GM19238 (cell line): ENCODE measurements around the gene ALDH3B1.

Experiments
- DNase-seq: peaks from one replicate; pipeline ENCODE4 v3.0.0; 2011; ENCODE audit warnings: low spot score; ENCODE audit not compliant: insufficient read length

ALDH3B1 gene

GRCh38 chr11:67997475-67997921 lies 12.6 kb upstream of the ALDH3B1 start:
- no peak for DNase-seq

GRCh38 chr11:67998150-67999045 lies 11.7 kb upstream of the ALDH3B1 start:
- DNase-seq: no peak

DNA sequence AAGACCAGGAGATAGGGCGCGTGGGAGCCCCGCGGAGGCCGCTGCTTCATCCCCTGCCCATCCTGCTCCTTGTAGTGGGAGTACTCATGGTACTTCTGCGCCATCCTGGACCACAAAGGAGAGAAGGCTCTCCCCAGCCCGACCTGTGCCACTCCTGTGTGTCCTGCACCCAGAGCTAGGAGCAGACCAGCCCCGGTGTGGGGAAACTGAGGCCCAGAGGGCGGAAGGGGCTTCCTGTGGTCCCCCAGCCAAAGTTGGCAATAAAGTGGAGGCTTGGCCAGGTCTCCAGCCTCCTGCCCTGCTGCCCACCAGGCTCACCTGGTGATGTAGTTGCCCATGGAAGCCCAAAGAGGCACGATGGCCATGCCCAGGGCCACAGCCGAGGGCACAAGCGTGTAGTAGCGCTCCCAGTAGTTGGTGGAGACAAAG lies 10.9 kb upstream of the ALDH3B1 start:
- no peak for DNase-seq

DNA sequence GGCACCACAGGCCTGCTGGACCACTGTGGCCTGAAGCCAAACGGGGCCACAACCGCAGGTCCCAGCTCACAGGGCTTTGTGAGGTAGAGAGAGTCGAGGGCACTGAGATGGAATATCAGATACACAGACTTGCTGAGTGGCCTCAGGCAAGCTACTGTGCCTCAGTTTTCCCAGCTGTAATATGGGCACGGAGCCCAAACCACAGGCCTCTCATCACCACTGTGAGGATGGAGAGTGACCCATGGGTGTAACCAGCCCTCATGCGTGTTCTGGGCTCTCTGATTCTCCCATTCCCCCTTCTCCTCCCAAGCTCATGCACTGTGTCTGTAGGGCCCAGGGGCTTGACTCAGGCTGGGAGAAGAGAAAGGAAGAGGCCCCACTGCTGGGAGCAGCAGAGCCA lies 10.4 kb upstream of the ALDH3B1 start:
- no peak for DNase-seq

- DNase-seq: peak; percentile 59
Measured at GRCh38 chr11:68002575-68002937, 7.6 kb upstream of the ALDH3B1 start.

- DNase-seq: peak; percentile 63
Measured at GRCh38 chr11:68002938-68003845, 6.9 kb upstream of the ALDH3B1 start.

GRCh38 chr11:68003846-68004550 lies 6.1 kb upstream of the ALDH3B1 start, which contains the start of gene UNC93B1:
Gene UNC93B1, minus strand, starts transcription at chr11:68004097. Its CDS starts 54 bp downstream, at chr11:68004043.
- peak; percentile 91 for DNase-seq

DNA sequence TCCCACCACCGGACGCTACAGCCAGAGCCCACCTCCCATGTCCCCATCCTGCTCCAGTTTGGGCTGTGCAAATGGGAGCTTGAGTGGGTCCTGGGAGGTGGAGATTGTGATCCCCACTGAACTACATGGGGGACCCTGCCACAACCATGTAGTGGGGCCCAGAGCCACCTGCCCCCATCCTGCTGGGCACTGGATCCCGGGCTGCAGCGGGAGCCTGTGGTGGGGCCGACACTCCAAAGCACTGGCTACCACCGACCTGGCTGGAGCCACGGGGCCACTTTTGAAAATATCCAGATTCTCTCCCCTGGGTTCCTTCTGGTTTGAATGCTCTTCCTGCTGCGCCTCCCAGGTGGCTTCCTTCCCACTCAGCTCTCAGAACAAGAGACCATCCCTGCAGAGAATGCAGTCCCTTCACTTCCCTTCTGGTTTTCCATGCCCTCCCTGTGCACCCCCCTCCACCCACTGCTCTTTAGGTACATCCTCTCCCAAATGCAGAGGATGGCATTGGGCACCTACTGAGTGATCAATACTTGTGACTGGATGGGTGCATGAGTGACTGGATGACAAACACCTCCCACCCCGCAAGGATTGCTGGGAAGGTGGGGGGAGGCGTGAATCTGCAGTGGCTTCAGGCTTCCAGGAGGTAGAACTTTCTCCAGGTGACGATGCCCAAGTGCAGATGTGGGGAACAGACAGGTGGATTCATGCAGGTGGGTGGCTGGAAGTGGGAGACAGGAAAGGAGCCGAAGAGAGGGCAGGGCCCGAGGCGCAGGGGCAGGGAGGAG lies 5.4 kb upstream of the ALDH3B1 start:
- DNase-seq: no peak

- DNase-seq: no peak
Measured at GRCh38 chr11:68006606-68007166, 3.4 kb upstream of the ALDH3B1 start.

GRCh38 chr11:68007498-68008380 lies 2.4 kb upstream of the ALDH3B1 start:
- no peak for DNase-seq

- no peak for DNase-seq
Measured at GRCh38 chr11:68008381-68009337, 1.5 kb upstream of the ALDH3B1 start.

DNA sequence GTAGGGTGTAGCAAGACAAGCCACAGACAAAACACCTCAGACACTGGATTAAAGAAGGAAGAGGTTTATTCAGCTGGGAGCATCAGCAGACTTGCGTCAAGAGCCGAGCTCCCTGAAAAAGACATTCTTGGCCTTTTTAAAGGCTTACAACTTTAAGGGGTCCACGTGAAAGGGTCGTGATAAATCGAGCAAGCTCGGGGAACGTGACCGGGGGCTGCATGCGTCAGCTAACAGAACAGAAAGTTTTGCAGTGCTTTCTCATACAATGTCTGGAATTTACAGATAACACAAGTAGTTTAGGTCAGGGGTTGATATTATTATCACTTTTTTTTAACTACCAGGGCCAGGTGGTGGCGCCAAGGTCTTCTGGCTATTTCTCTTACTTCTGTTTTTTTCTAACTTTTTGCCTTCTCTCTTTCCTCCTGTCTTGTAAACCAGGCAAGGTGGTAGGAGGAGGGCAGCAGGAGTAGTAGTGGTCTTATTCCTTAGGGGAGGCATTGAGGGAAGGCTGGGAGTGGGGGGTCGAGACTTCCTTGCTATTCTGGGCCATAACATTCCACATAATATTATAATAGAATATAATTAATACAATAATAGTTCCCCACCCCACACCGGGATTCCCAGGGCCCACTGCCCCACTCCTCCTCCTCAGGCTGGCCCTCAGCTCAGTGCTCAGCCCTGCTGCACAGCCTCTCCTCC lies 587 bp upstream of the ALDH3B1 start:
- no peak for DNase-seq

DNA sequence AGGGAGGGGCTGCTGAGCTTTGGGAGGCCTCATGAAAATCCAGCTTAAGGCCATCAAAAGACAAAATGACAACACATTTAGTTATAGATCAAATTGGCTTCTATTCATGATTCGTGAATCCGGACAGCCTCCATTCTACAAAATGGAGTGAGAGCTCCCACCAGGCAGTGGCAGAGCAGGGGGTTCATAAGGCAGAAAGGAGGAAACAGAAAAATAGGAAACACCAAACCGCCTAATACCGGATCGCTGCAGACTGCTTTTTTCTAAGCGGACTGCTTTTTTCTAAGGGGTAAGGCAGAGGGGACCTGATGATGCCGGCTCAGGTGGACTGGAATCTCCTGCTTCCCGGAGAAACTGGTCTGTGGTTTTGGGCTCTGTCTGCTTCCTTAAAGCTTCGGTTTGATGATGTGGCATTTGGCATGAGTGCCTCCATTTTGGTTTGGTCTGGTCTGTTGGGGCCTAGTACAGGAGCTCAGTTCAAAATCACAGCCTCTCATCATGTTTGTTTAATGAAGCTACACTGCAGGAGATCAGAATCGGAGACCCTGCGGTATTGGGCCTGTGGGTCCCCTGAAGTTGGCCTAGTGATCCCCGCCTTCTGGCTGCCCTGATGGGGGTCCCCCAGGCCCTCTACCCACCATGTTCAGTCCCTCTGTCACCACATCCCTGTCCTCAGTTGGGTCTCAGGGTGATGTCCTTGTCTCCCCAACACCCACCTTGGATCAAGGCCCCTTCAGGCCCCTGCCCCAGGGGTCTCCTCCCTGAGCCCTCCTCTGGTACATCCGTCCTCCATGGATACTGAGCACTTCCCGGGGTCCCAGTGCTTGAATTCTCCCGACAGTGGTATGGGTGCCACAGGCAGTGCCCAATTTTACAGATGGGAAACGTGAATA lies 1.2 kb downstream of the ALDH3B1 start:
- DNase-seq: no peak

DNA sequence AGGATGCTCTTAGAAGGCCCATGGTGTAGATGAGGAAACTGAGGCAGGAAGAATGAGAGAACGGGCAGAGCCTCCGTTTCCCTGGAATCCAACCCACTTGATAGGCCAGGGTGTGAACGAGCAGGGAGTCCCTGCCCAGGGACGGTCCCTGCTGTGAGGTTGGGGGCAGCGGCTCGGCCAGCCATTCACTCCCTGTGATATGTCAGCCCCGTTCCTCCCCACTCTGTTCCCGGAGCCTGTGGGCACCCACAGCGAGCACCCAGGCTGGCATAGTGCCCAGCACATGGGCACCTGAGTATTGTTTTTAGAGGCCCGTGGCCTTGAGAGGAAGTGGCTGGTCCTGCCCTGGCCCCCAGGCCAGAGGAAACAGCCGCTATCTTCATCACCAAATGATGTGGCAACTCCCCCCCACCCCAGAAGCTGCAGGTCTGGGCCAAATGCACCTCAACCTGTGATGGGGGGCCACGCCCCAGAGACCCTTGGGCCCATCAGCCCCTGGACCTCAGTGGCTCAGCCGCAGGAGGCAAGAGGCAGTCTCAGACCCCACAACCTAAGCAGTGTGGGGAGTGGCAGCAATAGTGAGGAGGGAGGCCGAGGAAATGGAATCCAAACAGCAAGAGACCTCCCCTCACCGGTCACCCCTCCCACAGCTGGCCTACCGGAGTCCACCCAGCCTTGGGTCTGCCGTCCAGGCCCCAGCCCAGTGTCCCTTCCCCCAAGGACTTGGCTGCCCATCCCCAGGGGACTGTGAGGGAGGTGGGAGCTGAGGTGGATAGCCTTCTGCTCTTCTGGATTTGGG lies 2.1 kb downstream of the ALDH3B1 start:
- DNase-seq: no peak

DNA sequence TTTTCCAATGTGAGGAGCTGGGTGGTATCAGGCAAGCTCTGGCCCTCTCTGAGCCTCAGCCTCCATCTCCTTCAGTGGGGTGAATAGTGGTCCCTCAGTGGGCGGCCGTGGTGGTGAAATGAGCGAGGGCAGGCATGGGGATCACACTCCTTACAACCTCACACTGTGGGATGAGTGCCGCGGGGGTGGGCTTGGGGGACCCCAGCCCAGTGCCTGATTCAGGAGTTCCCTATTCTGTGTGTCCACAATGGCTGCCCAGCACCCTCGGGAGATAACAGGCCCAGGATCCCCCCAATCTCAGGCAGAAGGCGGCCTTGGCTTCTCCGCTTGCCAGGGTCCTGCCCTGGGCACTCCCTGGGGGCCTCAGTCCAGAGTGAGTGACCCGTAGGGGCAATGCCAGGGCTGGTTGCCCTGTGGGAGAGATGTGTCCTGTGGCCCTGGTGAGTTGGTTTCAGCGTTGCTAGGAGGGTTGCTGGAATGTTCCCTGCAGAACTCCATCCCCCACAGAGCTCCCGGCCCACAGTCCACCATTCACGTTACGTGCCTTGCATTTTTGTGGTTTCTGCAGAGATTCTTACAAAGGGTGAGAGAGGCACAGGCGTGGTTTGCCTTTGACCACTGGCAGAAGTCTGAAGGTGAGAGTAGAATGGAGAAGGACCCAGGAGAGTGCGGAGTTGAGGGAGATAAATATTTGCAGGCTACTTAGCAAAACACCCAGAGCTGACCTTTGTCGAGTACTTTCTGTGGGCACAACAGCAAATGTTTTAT lies 2.9 kb downstream of the ALDH3B1 start:
- DNase-seq: no peak
